Lung (tissue), 12 donors: ENCODE results near the gene TMEM255A. TPM values are rescaled to one million over a fixed set of nuclear protein-coding genes. Genes with fewer than 3 reads are reported as not detected.

Experiments
- ATAC-seq: fragments of 200-7000 bp; cut with Tn5 transposase; one replicate; pipeline ENCODE4 v1.9.1; 2020; ENCODE audit warnings: moderate number of reproducible peaks; ENCODE audit not compliant: insufficient read depth, low FRiP score
- DNase-seq, 3 donors: peaks; one replicate each; pipeline ENCODE4 v3.0.0-alpha.2; 2013 to 2017
- H3K27ac ChIP-seq, 2 donors: one replicate each; pipeline ENCODE4 v1.5.1; 2013; ENCODE audit warnings: mild to moderate bottlenecking in 2 of 2, moderate library complexity in 2 of 2, control low read depth in 1 of 2, inconsistent platforms in 1 of 2, low read depth in 1 of 2, low read length in 1 of 2
- H3K27me3 ChIP-seq, 3 donors: one replicate each; pipeline ENCODE4 v1.5.1; 2013; ENCODE audit warnings: low read length in 2 of 3; ENCODE audit not compliant: control insufficient read depth in 3 of 3, insufficient read depth in 3 of 3
- H3K36me3 ChIP-seq, 4 donors: one replicate each; pipeline ENCODE4 v1.5.1; 2013; ENCODE audit warnings: low read length in 4 of 4, mild to moderate bottlenecking in 1 of 4, moderate library complexity in 1 of 4; ENCODE audit not compliant: control insufficient read depth in 4 of 4, insufficient read depth in 4 of 4
- H3K4me1 ChIP-seq, 5 donors: one replicate each; pipeline ENCODE4 v1.5.1; 2013; ENCODE audit warnings: low read length in 5 of 5, mild to moderate bottlenecking in 2 of 5, moderate library complexity in 1 of 5; ENCODE audit not compliant: control insufficient read depth in 5 of 5, insufficient read depth in 5 of 5
- H3K4me3 ChIP-seq: one replicate; pipeline ENCODE4 v1.5.1; 2013; ENCODE audit warnings: mild to moderate bottlenecking, control low read depth, moderate library complexity
- H3K9ac ChIP-seq, 2 donors: one replicate each; pipeline ENCODE4 v1.5.1; 2013; ENCODE audit warnings: low read length in 2 of 2, control low read depth in 1 of 2; ENCODE audit not compliant: insufficient read depth in 1 of 2
- H3K9me3 ChIP-seq, 4 donors: one replicate each; pipeline ENCODE4 v1.5.1; 2013; ENCODE audit warnings: low read length in 3 of 4, mild to moderate bottlenecking in 1 of 4, moderate library complexity in 1 of 4; ENCODE audit not compliant: control insufficient read depth in 4 of 4, insufficient read depth in 3 of 4
- CTCF ChIP-seq: IDR thresholded peaks from 2 replicates; pipeline ENCODE4 v1.5.1; 2012; ENCODE audit warnings: mild to moderate bottlenecking; ENCODE audit errors: control extremely low read depth, extremely low read depth
- WGBS, 2 donors: extraction: QIAGEN DNeasy Blood & Tissue Kit; methylation state at CpG; one replicate each; pipeline ENCODE4 v1.1.7; 2013; 5-methylcytosine and 5-hydroxymethylcytosine counted together
- polyA plus RNA-seq, 2 donors: library from polyadenylated mRNA; stranded (reverse); fragments of 200-250 nt; gene quantifications; one replicate each; pipeline ENCODE4 v1.2.1, GENCODE V29; 2013
- total RNA-seq, 2 donors: library from RNA; depleted of rRNA in 1 of 2; stranded (reverse); fragments of >200 nt in 1 of 2; gene quantifications; one replicate each; pipeline ENCODE4 v1.2.1, GENCODE V29; 2014 to 2021
- donor health status: control.
- donor health status: control.
- donor health status: Bipolar disorder and iron deficiency.
- donor health status: healthy.
- donor health status: DM: yes; HTN: yes; CAD: no.

The TMEM255A gene
- total and polyA plus RNA-seq, 4 donors: 0.20 to 0.80 (median 0.45) TPM

GRCh38 chrX:120282697-120283096, 28.6 kb downstream of the TMEM255A start:
- DNase-seq (no peak), ATAC-seq (no peak)
- 55 to 92% methylated on average over 1 of the region's 1 CpG for WGBS, 2 donors
- no peaks in the 10 kb centered on the region for H3K4me1 ChIP-seq
- no peak for TF ChIP-seq CTCF
- H3K27me3 ChIP-seq: peaks cover 0 to 10% (median under 1%) of the 10 kb centered on the region in 3 donors
- H3K9me3 ChIP-seq: peaks cover 0 to 8% (median 0%) of the 10 kb centered on the region in 4 donors
- no peak overlapping the region for H3K27ac ChIP-seq
- no peaks in the 10 kb centered on the region for H3K36me3 ChIP-seq
- H3K4me3 ChIP-seq: no peak overlapping the region
- no peak overlapping the region for H3K9ac ChIP-seq

GRCh38 chrX:120281761-120282160, 29.5 kb downstream of the TMEM255A start:
- no peak overlapping the region for H3K9ac ChIP-seq
- no peaks in the 10 kb centered on the region for H3K4me1 ChIP-seq
- no peak for TF ChIP-seq CTCF
- DNase-seq (no peak), ATAC-seq (no peak)
- no peaks in the 10 kb centered on the region for H3K36me3 ChIP-seq
- peaks cover 0 to 8% (median 0%) of the 10 kb centered on the region in 4 donors for H3K9me3 ChIP-seq
- H3K4me3 ChIP-seq: no peak overlapping the region
- H3K27me3 ChIP-seq: peaks cover 0 to 10% (median 3%) of the 10 kb centered on the region in 3 donors
- 49 to 74% methylated on average over 4 of the region's 4 CpGs for WGBS, 2 donors
- H3K27ac ChIP-seq: no peak overlapping the region

- ATAC-seq: no peak
- 72 to 91% methylated on average over 10 of the region's 10 CpGs for WGBS, 2 donors
- no peak for TF ChIP-seq CTCF
- no peak overlapping the region for H3K27ac ChIP-seq
- H3K4me3 ChIP-seq: no peak overlapping the region
- no peak overlapping the region for H3K9ac ChIP-seq
- no peaks in the 10 kb centered on the region for H3K4me1 ChIP-seq
- peaks cover 0 to 8% (median 0%) of the 10 kb centered on the region in 4 donors for H3K9me3 ChIP-seq
- no peaks in the 10 kb centered on the region for H3K36me3 ChIP-seq
- DNase-seq: no peak
- H3K27me3 ChIP-seq: peaks cover 0 to 10% (median 3%) of the 10 kb centered on the region in 3 donors
Measured at GRCh38 chrX:120281021-120281624, 30.1 kb downstream of the TMEM255A start.

GRCh38 chrX:120274958-120275357, 36.3 kb downstream of the TMEM255A start:
- 43 to 84% methylated on average over 2 of the region's 2 CpGs for WGBS, 2 donors
- H3K27ac ChIP-seq: no peak overlapping the region
- no peak for ATAC-seq

More at GRCh38 chrX:120274958-120275357, 36.3 kb downstream of the TMEM255A start:
- H3K9ac ChIP-seq: no peak overlapping the region
- TF ChIP-seq CTCF: no peak
- H3K4me3 ChIP-seq: no peak overlapping the region
- no peak for DNase-seq
- peaks cover 0 to 6% (median 3%) of the 10 kb centered on the region in 3 donors for H3K27me3 ChIP-seq
- no peaks in the 10 kb centered on the region for H3K36me3 ChIP-seq
- H3K4me1 ChIP-seq: peaks cover 0 to 3% (median 0%) of the 10 kb centered on the region in 5 donors
- H3K9me3 ChIP-seq: peaks cover 0 to 3% (median 0%) of the 10 kb centered on the region in 4 donors
